Activated CD4-positive, alpha-beta T cell treated with anti-CD3 and anti-CD28 coated beads for 24 hours (primary cell): ENCODE data around the gene SPO11.

Experiments
- DNase-seq, 2 donors: peaks; one replicate each; pipeline ENCODE4 v3.0.0-alpha.2; 2020; ENCODE audit warnings: low read depth in 2 of 2

Gene SPO11

GRCh38 chr20:57329608-57330221 lies at the start of gene SPO11:
Gene SPO11, plus strand, starts transcription at chr20:57329803. Its CDS starts 65 bp downstream, at chr20:57329868.
- DNase-seq: no peak

- no peak for DNase-seq
Observed at GRCh38 chr20:57280221-57280620, 49.4 kb upstream of the SPO11 start.

GRCh38 chr20:57281900-57282299 lies 47.7 kb upstream of the SPO11 start:
- no peak for DNase-seq

- DNase-seq: no peak
Observed at GRCh38 chr20:57282670-57283361, 46.8 kb upstream of the SPO11 start.

GRCh38 chr20:57283860-57284259 lies 45.7 kb upstream of the SPO11 start:
- no peak for DNase-seq

GRCh38 chr20:57287007-57287880 lies 42.4 kb upstream of the SPO11 start:
- no peak for DNase-seq

GRCh38 chr20:57287901-57288300 lies 41.7 kb upstream of the SPO11 start:
- no peak for DNase-seq

- DNase-seq: no peak
Observed at GRCh38 chr20:57288651-57289277, 40.8 kb upstream of the SPO11 start.

- no peak for DNase-seq
Observed at GRCh38 chr20:57289391-57290177, 40.0 kb upstream of the SPO11 start.

- DNase-seq: no peak
Observed at GRCh38 chr20:57290178-57290484, 39.5 kb upstream of the SPO11 start.

GRCh38 chr20:57291003-57291402 lies 38.6 kb upstream of the SPO11 start:
- no peak for DNase-seq

GRCh38 chr20:57291694-57292093 lies 37.9 kb upstream of the SPO11 start:
- DNase-seq: no peak

GRCh38 chr20:57292611-57293010 lies 37.0 kb upstream of the SPO11 start:
- DNase-seq: no peak

- no peak for DNase-seq
Observed at GRCh38 chr20:57293995-57294394, 35.6 kb upstream of the SPO11 start.

GRCh38 chr20:57294550-57294949 lies 35.1 kb upstream of the SPO11 start:
- no peak for DNase-seq

- DNase-seq: no peak
Observed at GRCh38 chr20:57298457-57298856, 31.1 kb upstream of the SPO11 start.

- no peak for DNase-seq
Observed at GRCh38 chr20:57301026-57301425, 28.6 kb upstream of the SPO11 start.

- DNase-seq: no peak
Observed at GRCh38 chr20:57306747-57307146, 22.9 kb upstream of the SPO11 start.

- DNase-seq: no peak
Observed at GRCh38 chr20:57308451-57309271, 20.9 kb upstream of the SPO11 start.

- DNase-seq: no peak
Observed at GRCh38 chr20:57309544-57310115, 20.0 kb upstream of the SPO11 start.
